GM19455 (cell line): ENCODE results near the gene PLPP3.

Experiments
- ATAC-seq: cut with Tn5 transposase; IDR thresholded peaks from one replicate; pipeline ENCODE4 v1.9.1; 2021; ENCODE audit not compliant: unreplicated experiment

The PLPP3 gene

DNA sequence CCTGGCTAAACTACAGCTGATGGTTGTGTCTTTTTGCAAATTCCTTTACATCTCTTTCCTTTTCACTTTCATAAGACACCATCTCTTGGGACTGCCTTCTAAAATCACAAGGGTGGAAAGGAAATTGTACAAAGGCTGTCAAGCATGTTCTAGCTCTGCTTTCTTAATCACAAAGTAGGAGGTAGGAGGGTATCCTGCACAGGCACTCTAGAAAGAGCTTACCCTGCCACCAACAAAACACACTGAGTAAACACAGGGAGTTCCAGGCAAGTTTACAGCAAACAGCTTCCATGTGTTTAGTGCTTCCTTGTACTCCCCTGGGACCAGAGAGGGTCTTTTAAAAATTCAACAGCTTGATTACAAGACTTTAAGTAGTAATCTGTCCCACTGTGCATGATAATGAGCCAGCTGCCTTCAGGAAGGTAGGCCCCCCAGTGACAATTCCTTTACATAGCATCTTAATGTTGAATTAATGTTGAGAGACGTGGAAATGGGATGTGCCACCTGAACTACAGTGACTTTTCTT is 2.4 kb downstream of the PLPP3 start:
- ATAC-seq: no peak

DNA sequence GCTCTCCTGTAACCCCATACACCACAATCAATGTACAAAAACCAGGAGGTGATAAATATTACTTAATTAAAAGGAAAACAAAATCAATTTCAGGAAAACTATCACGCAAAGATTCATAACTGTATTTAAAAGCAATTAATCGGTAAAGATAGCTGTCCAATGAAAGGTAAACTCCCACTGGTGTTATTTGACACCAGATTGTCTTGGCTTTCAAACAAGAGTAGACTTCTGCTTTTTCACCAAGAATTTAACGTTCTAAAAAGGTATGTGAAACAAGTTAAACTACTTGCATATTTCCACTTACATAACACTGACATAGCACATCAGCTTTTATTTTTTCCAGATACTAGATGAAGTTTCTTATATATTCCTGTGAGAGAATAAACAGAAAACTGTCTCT is 3.5 kb downstream of the PLPP3 start:
- no peak for ATAC-seq

DNA sequence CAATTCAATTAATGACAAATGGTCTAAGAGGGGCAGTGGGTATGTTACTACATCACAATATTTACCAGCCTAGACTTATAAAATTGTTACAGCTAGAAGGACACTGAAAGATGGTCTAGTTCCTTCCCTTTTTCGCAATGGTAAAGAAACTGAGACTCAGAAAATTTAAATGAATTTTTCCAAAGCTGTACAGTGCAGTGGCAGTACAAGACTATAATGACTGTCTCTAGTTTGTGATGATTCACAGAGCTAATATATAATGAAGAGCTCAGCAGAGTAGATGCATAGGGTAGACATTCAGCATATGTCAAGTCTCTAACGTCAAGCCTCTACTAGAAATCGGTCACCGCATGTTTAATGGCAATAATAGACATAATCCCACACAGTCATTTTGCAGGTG is 4.6 kb downstream of the PLPP3 start:
- no peak for ATAC-seq

DNA sequence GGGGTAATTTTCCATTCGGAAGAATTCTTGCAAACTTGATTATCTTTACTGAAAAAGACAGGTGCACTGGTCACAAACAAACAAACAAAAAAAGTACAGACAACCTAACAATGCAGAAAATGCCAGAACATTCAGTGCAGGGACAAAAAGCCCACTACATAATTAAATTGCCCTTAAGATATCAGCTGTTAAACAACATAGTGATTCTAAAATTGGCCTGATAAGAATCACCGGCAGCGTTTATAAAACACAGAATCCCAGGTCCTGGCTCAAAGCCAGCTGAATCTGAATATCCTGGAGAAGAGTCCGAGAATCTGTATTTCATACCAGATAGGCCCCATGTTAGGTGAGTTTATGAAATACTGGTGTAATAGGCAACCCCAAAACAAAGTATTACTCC is 6.1 kb downstream of the PLPP3 start:
- no peak for ATAC-seq

DNA sequence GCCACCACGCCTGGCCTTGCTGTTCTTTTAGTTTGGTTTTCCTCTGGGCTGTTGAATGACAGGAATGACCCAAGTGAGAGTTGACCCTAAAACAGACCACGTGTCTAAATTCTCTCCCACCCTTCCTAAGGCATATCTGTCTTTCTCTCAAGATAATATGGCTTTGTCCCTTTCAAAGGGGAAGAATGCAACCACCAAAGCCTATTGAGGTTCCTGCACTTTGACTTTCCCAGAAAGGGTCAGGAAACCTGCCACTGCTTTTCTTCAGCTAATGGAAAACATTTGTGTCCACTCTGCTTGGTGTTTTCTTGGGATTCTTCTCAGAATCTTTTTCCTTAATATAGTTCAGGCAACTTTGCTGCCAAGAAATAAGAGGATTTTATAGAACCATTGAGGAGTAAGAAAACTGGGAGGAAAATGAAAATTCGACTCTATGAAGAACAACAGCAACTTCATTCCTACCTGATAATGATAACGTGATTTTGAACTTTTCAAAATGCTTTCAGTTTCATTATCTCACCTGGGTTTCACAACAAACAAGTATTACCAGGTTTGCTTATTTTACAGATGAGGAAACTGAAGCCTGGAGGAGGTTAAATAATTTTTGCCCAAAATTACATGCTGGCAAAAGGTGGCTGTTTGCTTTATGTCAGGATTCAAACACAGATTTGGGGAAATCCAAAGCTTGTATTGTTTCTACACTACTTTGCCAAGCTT is 6.9 kb downstream of the PLPP3 start:
- ATAC-seq: no peak

DNA sequence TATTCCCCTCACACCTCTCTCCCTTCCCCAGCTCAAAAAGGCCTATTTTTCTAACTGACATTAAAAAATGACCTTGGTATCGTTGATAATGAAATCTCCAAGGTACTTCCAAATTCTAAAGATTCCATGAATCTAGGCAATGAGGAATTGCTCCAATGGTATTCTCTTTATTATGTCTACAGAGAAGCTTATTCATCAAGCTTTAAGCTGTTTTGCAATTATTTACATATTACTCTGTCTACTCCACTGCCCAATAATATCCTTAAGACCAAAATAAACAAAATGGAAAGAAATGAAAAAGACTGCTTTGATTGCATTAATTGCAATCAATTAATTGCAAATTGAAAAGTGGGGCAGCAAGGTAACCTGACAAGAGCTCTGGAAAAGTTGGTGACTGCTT is 7.9 kb downstream of the PLPP3 start:
- ATAC-seq: no peak

DNA sequence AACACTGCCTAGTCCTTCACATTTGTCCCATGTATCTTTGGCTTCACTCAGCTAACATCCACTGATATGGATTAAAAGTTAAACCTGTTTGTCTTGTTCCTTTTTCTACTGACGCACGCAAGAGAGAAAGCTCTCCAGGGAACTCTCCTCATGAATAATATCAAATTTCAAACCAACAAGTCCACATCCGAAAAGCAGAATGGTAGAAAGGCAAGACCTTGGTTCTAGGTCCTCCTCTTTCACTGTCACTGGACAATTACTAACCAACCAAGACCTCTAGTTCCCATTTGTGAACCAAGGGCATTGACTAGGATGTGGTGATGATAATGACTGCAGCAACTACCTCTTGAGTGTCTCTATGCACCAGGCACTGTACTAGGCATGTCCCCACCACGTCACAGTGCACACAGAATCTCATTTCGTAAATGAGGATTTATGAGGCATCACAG is 8.4 kb downstream of the PLPP3 start:
- ATAC-seq: no peak

DNA sequence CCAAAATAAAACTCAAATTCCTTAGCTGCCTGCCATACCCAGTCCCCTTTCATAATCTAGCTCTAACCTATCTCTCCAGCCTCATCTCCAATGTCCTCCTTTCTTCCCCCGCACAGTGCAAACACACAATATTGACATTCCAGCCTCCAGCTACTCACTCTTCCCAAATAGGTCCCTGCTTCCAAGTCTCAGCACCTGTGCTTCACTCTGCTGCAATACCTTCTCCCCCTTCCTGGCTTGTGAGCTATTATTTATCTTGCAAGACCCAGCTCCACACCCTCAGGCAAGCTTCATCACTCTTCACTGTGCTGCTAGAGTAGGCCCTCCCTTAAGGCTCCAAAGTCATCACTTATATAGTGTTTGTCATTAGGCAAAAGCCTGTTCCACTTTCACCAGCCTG is 9.7 kb downstream of the PLPP3 start:
- no peak for ATAC-seq

DNA sequence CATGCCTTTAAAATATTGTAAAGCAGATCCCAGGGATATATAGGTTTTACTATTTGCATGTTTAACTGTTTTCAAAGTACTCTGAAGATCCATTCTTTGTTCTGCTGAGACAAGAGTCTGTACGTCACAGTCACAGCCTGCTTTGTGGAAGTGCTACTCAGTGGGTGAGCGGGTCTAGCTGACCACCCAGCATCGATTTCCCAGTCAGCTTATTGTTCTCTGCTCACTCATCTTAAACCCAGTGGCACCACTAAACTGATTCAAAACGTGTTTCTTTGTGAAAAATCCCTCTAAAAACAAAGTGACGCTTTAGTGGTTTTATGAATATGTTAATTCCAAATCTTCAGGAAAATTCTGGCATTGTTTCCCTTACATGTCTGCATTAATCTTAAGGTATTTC is 12.4 kb downstream of the PLPP3 start:
- no peak for ATAC-seq

DNA sequence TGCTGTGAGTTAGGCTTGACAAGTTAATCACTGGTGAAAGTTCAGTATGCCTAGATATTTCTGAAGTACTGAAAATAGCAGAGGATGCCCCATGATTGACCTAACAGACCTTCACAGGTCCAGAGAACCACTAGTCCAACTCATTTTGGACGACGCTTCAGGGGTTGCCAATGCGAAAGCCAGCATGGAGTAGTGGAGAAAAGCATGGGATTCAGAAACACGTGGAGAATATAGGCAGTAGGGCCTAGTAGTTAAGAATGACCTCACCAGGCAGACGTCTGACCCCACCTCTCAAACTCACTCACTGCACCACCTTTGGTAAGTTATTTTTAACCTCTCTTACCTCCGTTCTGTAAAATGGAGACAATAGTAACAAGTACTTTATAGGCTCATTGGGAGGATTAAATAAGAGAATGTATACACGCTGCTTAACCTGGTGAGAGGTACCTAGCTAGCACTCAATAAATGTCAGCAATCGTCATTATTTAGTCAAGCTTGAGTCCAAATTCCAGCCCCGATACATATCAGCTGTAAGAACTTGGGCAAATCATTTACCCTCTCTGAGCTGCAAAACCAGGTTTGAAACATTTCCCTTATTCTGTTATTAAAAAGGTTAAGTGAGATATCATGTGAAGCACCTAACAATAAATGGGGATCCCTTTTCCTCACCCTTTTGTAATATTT is 13.2 kb downstream of the PLPP3 start:
- ATAC-seq: no peak

DNA sequence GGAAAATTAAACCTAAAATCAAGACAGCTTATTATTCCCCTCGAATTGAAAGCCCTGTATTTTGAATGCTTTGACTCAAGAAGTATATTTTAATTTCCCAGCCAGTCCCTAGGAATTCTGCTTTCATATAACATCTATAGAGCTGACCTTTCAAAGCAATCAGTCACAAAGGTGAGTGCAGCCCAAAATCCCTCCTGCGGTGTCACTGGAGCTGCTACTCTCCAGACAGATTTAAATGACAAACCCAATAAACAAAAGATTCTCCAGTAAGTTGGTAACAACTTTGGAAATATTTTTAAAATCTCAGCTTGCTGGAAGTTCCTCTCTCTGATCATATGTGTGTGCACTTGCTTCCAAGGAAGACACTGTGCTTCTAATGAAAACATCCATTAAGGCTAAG is 14.7 kb downstream of the PLPP3 start:
- no peak for ATAC-seq

DNA sequence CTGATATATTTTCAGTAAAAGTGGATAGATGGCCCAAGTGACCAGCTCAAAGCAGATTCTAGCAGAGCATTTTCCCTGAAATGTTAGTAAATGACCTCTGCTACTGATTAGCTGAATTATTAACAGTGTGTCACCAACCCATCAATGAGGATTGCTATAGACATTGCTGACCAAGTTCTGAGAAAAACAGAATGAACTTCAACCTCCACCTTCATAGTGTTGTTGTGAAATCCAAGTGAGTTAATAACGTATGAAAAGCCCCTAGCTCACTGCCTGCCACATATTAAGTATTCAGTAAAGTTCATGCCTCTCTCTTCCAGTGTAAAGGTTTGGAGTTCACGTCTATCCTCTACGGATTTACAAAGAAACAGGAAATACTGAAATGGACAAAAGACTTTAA is 15.8 kb downstream of the PLPP3 start:
- ATAC-seq: no peak

DNA sequence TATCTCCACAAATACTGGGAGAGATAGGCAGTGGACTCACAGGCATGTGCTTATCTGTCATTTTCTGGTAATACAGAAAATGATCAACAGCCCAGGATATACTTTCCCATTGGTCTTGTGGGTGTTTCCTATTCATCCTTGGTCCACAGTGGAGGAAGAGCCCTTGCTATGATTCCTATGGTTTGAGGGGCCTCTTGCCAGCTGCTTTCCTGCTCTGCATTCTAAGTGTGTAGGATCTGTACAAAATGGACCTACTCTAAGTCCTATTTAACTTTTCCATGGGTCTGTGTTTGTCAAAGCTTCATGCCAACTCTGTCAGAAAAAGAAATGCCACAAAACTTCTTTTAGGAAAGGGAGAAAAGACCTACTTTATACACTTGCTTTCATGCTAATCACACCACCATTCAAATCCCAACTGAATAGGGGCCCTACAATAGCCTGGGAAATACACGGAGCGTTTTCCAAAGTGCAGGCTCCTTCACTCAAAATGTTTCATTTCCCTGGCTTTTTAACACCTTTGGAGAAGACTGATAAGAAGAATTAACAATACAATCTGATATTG is 16.4 kb downstream of the PLPP3 start:
- ATAC-seq: no peak

DNA sequence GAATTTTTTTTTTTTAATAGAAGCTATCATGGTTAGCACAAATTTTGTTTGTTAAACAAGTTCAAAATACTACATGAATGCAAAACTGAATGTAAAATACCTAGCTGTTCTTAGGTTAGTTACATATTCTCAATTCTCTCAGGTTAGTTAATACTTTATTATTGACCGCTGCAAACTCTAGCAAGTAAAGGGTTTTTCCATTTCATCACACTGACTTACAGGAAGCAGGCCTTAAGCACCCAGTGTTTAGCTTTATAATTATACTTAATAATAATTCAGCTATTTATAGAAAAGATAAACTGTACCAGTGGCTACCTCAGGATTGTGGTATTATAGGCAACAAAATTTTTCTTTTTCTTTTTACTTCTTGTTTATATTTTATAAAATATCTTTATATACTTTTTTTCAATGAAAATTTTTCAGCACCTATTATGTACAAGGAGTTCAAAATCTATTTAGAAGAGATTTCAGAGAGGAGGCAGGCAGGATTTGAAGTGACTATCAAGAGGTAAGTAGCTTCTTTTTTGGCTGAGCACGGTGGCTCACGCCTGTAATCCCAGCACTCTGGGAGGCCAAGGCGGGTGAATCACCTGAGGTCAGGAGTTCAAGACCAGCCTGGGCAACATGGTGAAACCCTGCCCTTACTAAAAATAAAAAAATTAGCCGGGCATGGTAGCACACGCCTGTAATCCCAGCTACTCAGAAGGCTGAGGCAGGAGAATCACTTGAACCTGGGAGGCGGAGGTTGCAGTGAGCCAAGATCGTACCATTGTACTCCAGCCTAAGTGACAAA is 17.9 kb downstream of the PLPP3 start:
- ATAC-seq: no peak

DNA sequence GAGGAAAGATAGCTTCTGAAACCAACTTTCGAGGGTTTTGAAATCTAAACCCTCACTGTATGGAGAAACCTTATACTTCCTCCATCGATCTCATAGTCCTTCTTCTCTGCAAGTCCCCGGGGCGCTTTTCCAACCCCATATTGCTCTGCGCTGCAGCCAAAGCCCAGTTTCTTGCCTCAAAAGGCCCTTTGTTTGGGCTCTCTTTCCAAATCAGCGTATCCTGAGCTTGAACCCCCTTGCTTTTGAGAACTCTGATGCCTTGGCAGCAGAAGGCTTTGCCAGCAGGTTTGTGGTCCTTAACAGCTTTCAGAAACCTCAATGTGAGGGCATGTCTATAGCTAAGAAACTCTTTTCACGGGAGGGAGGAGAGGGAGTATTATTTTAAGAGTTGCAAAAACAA is 21.6 kb downstream of the PLPP3 start:
- ATAC-seq: no peak

DNA sequence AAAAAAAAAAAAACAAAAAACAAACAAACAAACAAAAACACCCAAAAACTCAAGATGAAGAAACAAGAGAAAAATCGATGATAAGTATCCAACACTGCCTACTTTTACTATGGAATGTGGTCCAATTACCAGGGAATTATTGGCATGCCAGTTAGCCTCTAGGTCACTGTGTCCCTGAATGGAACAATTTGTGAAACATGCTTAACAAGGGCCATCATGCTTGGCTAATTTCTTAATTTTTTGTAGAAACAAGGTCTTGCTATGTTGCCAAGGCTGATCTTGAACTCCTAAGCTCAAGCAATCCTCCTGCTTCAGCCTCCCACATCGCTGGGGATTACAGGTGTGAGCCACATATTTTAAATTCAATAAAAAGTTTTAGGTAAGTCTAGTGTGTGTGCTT is 23.9 kb downstream of the PLPP3 start:
- no peak for ATAC-seq

DNA sequence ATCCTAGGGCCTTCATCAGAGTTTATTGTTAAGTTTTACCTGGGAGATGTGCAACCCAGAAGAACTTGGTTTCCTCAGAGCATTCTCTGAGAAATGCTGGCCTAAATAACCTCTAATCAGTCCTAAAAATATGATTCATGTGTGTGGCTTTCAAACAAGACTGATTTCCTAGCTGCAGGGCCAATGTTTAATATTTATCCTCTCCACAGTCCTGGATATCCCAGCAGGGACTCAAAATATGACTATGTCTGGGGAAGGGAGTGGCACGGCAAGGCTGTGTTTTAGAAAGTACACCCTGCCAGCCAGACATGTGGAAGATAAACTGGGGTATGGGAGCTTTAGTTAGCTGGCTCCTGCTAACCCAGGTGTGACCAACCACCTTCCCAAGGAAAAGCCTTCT is 26.3 kb downstream of the PLPP3 start:
- ATAC-seq: no peak

DNA sequence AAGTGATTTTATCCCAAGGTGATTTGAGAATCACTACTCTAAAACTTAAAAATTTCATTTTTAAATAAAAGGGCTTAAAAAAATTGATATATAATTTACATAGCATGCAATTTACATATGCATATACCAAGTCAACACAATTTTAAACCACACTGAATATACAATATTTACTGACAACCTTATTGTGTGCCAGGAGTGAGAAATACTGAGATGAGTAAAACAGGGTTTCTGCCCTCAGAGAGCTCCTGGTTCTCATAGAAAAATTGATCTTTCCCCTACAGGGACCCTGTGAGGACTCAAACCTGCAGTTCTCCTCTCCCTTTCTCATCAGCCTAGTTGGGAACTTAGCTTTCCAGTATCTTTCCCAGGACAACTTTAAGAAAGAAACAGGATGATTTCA is 27.0 kb downstream of the PLPP3 start:
- no peak for ATAC-seq

DNA sequence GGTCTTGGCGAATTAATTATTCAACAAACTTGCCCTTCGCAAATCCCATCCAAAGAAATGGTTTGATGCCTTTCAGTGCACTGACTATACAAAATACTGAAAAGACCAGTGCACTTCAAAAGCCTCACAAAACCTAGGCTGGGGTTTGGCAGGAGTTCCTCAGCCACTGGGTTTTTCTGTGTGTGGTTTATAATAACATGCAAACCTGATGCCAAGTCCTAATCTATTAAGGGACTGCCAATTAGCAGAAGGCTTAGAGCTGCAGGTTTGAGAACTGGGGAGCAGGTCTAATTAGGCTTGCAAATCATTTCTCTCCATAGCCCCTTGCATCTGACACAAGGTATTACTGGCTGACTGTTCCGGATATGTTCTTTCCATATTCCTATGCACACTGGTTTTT is 27.7 kb downstream of the PLPP3 start:
- ATAC-seq: no peak

DNA sequence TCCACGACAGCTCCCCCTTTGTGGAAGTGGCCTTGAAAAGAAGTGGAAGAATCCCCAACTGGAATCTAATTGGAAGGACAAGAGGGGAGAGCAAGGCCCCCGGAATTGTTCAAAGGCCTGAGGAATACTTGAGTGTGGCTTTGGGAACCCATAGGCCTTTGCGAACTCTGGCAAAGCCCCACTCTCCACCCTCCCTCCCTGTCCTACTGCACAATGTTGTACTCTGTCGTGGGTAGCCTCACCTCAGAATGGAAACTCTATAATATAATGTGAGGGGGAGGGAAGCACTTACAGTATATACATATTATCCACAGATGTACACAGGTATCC is 28.5 kb downstream of the PLPP3 start:
- ATAC-seq: no peak

DNA sequence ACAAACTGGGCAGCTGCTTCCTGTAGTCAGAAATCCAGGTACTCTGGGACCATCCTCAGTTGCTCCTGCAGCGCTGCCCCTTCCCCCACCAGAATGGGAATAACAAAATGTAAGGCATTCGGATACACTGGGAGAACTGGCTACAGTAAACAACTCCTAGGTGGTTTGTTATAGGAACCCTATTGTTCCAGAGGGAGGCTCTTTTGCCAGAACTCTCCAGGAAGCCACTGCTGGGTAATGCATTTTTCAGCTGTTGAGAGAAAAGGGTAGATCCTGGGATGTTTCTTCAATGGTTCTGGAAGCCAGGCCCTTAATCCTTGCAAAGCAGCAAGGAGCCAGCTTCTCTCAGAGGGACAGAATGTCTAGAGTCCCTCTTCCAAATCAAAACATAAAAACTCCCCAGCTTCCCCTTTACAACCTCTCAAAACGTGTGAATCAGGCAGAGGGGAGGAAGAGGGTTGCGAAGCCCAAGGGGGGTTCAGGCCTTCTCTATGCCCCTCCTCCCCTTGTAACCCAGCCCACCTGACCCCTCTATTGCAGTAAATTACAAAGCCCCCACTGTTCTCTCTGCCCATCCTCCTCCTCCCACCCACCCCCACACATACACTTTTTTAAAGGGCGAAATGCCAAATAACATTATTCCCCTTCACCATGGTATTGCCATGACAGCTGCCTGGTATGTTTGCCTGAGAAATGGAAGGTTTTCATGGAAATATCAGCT is 29.1 kb downstream of the PLPP3 start:
- no peak for ATAC-seq
